MM.1S (cell line): Measurements from ENCODE around the gene UNC5A.

Experiments
- DNase-seq: peaks from one replicate; pipeline ENCODE4 v3.0.0-alpha.2; 2015
- H2AFZ ChIP-seq: fragments of 300-600 bp; sonication (generic); 2 replicates; pipeline ENCODE4 v1.6.0; 2016; ENCODE audit warnings: antibody characterized with exemption, low read length
- H3F3A ChIP-seq: fragments of 300-600 bp; sonication (generic); 2 replicates; pipeline ENCODE4 v1.6.1; 2016; ENCODE audit warnings: mild to moderate bottlenecking, antibody characterized with exemption, low read length, moderate library complexity, mixed read lengths; ENCODE audit not compliant: insufficient read depth
- H3K27ac ChIP-seq: fragments of 300-600 bp; sonication (generic); 2 replicates; pipeline ENCODE4 v1.5.1; 2016; ENCODE audit warnings: mild to moderate bottlenecking, low read length
- H3K27me3 ChIP-seq: fragments of 300-600 bp; sonication (generic); replicated peaks from 2 replicates; pipeline ENCODE4 v1.6.0; 2016; ENCODE audit warnings: low read length; ENCODE audit not compliant: insufficient read depth
- H3K36me3 ChIP-seq: fragments of 300-600 bp; sonication (generic); replicated peaks from 2 replicates; pipeline ENCODE4 v1.6.1; 2016; ENCODE audit warnings: mild to moderate bottlenecking, low read length, mixed read lengths; ENCODE audit not compliant: insufficient read depth
- H3K4me1 ChIP-seq: fragments of 300-600 bp; sonication (generic); 2 replicates; pipeline ENCODE4 v1.6.1; 2016; ENCODE audit warnings: low read length, mixed read lengths
- H3K4me2 ChIP-seq: fragments of 300-600 bp; sonication (generic); 2 replicates; pipeline ENCODE4 v1.6.0; 2016; ENCODE audit warnings: low read depth, low read length
- H3K4me3 ChIP-seq: fragments of 300-600 bp; sonication (generic); 2 replicates; pipeline ENCODE4 v1.5.1; 2016; ENCODE audit warnings: low read length, mixed read lengths
- H3K79me2 ChIP-seq: fragments of 300-600 bp; sonication (generic); 2 replicates; pipeline ENCODE4 v1.6.1; 2016; ENCODE audit warnings: mixed run types, low read length, mixed read lengths
- H3K9ac ChIP-seq: fragments of 300-600 bp; sonication (generic); 2 replicates; pipeline ENCODE4 v1.6.1; 2016; ENCODE audit warnings: low read length, mixed read lengths
- H3K9me2 ChIP-seq: fragments of 300-600 bp; sonication (generic); replicated peaks from 2 replicates; pipeline ENCODE4 v1.6.1; 2016; ENCODE audit warnings: mild to moderate bottlenecking, low read length, mixed read lengths; ENCODE audit not compliant: insufficient read depth
- H3K9me3 ChIP-seq: fragments of 300-600 bp; sonication (generic); replicated peaks from 2 replicates; pipeline ENCODE4 v1.6.1; 2016; ENCODE audit warnings: mild to moderate bottlenecking, low read length, mixed read lengths; ENCODE audit not compliant: insufficient read depth
- H4K20me1 ChIP-seq: fragments of 300-600 bp; sonication (generic); 2 replicates; pipeline ENCODE4 v1.6.1; 2016; ENCODE audit warnings: mild to moderate bottlenecking, low read length, moderate library complexity, mixed read lengths; ENCODE audit not compliant: insufficient read depth
- EZH2 ChIP-seq: fragments of 300-600 bp; sonication (generic); optimal IDR thresholded peaks from 2 replicates; pipeline ENCODE3; 2017; ENCODE audit warnings: low read depth, mild to moderate bottlenecking, antibody characterized with exemption, low read length, mixed read lengths
- EZH2phosphoT487 ChIP-seq: fragments of 300-600 bp; sonication (generic); IDR thresholded peaks from 2 replicates; pipeline ENCODE4 v1.6.1; 2018; ENCODE audit warnings: antibody characterized with exemption, low read length
- TF ChIP-seq, protein P1 (sequence below): fragments of 300-600 bp; sonication (generic); IDR thresholded peaks from 2 replicates; pipeline ENCODE4 v1.5.1; 2016; ENCODE audit warnings: antibody characterized with exemption, low read length, mixed read lengths

UNC5A gene

DNA sequence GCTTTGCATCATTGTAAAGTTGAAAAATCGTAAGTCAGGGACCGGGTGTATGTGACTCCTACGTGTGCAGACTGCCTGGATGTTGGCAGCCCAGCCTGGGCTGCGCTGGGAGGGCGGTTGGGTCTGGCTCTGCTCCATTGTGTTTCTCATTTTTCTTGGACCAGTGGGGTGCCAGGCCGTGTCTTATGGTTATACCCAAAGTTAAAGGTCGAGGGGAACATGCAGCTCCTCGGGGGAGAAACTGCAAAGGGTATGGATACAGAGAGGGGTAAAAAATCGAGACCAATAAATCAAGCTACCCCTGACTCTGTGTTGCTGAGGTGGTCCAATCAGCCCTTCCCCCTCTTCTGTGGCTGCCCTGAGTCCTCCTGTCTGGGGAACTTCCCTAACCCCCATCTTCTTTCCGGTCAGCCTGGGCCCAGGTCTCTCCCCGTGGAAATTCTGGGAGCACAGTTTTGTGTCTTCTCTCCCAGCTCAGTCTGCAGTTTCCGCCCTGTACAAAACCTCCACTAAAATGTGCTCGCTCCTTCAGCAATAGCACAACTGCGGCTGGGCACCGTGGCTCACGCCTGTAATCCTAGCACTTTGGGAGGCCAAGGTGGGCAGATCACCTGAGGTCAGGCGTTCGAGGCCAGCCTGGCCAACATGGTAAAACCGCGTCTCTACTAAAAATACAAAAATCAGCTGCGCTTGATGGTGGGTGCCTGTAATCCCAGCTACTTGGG is 34.1 kb upstream of the UNC5A start:
- H3K4me2 ChIP-seq = no peak overlapping the region
- no peak overlapping the region for H2AFZ ChIP-seq
- no peaks in the 10 kb centered on the region for H3K9me3 ChIP-seq
- H3K36me3 ChIP-seq = no peaks in the 10 kb centered on the region
- TF ChIP-seq, protein P1, sequence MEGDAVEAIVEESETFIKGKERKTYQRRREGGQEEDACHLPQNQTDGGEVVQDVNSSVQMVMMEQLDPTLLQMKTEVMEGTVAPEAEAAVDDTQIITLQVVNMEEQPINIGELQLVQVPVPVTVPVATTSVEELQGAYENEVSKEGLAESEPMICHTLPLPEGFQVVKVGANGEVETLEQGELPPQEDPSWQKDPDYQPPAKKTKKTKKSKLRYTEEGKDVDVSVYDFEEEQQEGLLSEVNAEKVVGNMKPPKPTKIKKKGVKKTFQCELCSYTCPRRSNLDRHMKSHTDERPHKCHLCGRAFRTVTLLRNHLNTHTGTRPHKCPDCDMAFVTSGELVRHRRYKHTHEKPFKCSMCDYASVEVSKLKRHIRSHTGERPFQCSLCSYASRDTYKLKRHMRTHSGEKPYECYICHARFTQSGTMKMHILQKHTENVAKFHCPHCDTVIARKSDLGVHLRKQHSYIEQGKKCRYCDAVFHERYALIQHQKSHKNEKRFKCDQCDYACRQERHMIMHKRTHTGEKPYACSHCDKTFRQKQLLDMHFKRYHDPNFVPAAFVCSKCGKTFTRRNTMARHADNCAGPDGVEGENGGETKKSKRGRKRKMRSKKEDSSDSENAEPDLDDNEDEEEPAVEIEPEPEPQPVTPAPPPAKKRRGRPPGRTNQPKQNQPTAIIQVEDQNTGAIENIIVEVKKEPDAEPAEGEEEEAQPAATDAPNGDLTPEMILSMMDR = no peak
- TF ChIP-seq EZH2 (no peak), EZH2phosphoT487 (no peak)
- DNase-seq = no peak
- H3K9ac ChIP-seq = no peak overlapping the region
- no peak overlapping the region for H3K27ac ChIP-seq
- no peaks in the 10 kb centered on the region for H3K79me2 ChIP-seq
- H3F3A ChIP-seq = no peaks in the 10 kb centered on the region
- no peak overlapping the region for H3K4me3 ChIP-seq
- H3K27me3 ChIP-seq = peaks cover 92% of the 10 kb centered on the region
- no peaks in the 10 kb centered on the region for H3K4me1 ChIP-seq
- no peaks in the 10 kb centered on the region for H3K9me2 ChIP-seq
- no peaks in the 10 kb centered on the region for H4K20me1 ChIP-seq

DNA sequence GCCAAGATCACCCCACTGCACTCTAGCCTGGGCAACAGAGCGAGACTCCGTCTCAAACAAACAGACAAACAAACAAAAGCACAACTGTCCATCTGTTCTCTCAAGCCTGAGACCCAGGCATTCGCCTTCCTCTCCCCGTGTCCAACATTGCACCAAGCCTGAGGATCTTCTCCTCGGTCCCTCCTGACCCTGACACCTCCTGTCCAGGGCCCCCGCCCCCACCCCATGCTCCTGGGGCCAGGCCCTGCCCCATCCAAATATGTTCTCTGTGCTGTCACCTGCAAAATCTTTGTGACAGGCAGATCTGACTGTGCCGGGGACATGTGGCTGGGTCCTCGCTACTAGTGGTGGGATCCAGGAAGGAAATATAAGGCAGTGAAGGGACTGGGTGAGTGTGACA is 33.4 kb upstream of the UNC5A start:
- Histone ChIP-seq H3K4me2 (no peak overlapping the region), H3K27me3 (peaks cover 92% of the 10 kb centered on the region), H3F3A (no peaks in the 10 kb centered on the region), H3K4me3 (no peak overlapping the region), H2AFZ (no peak overlapping the region), H3K79me2 (no peaks in the 10 kb centered on the region), H3K27ac (no peak overlapping the region), H3K9ac (no peak overlapping the region), H3K4me1 (no peaks in the 10 kb centered on the region), H4K20me1 (no peaks in the 10 kb centered on the region), H3K36me3 (no peaks in the 10 kb centered on the region), H3K9me2 (no peaks in the 10 kb centered on the region), H3K9me3 (no peaks in the 10 kb centered on the region)
- TF ChIP-seq EZH2 (no peak), EZH2phosphoT487 (no peak)
- TF ChIP-seq, protein P1 = no peak
- DNase-seq = no peak

DNA sequence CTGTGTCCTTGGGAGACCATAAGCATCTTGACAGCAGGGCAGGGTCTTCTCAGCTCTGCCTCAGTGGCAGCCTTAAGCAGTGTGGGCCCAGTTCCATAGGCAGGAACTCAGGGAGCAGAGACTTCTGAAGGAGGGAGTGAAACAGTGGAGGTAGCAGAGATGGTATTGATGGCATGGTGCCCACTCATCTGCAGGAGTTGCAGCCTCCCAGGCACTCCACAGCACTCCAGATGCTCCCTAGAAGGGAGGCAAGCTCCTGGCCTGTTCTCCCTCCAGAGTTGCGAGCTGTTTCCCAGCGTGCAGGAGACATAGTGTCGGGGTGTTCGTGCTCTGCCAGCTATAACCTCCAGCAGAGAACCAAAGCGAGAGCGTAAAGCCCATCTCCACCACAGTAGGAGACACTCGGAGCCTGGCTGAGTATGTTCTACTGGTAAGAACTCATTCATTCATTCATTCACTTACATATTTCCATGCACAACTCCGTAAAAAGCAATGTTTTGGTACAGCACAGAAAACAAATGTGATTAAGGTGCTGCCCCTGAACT is 31.4 kb upstream of the UNC5A start:
- no peak overlapping the region for H3K9ac ChIP-seq
- H3K9me2 ChIP-seq = no peaks in the 10 kb centered on the region
- no peak overlapping the region for H3K4me2 ChIP-seq
- no peaks in the 10 kb centered on the region for H3K9me3 ChIP-seq
- no peaks in the 10 kb centered on the region for H3K36me3 ChIP-seq
- TF ChIP-seq EZH2phosphoT487 (no peak), EZH2 (no peak)
- TF ChIP-seq, protein P1 = no peak
- H4K20me1 ChIP-seq = no peaks in the 10 kb centered on the region
- H3K27me3 ChIP-seq = peaks cover 90% of the 10 kb centered on the region
- no peak overlapping the region for H2AFZ ChIP-seq
- no peaks in the 10 kb centered on the region for H3K4me1 ChIP-seq
- H3K4me3 ChIP-seq = no peak overlapping the region
- no peak overlapping the region for H3K27ac ChIP-seq
- DNase-seq = no peak
- H3F3A ChIP-seq = no peaks in the 10 kb centered on the region
- no peaks in the 10 kb centered on the region for H3K79me2 ChIP-seq
